Activated CD8-positive, alpha-beta memory T cell treated with anti-CD3 and anti-CD28 coated beads, Interleukin-2, amount 10 ng/mL, durations not matched to agents 7 days and 5 days (primary cell): ENCODE measurements around the gene PRRX2. TPM values are rescaled to one million over a fixed set of nuclear protein-coding genes. Genes with fewer than 3 reads are reported as not detected.

Source experiments
- ATAC-seq: fragments of 150-1000 bp; cut with Tn5 transposase; one replicate; pipeline ENCODE4 v1.10.0; 2021; ENCODE audit warnings: moderate library complexity
- CTCF ChIA-PET: fragments of 350-600 bp; sonication (Branson Sonifier 250); formaldehyde crosslinking; loops from one replicate; lab custom pipeline; 2021; ENCODE audit warnings: antibody characterized with exemption; lab: Charles Lee
- DNase-seq: peaks from one replicate; pipeline ENCODE4 v3.0.0-alpha.2; 2020
- H3K27ac Mint-ChIP-seq: one replicate; pipeline ENCODE4 v1.8.0; 2021; ENCODE audit warnings: mild to moderate bottlenecking, mixed read lengths
- H3K27me3 Mint-ChIP-seq: one replicate; pipeline ENCODE4 v1.8.0; 2021; ENCODE audit warnings: mixed read lengths
- H3K36me3 Mint-ChIP-seq: one replicate; pipeline ENCODE4 v1.8.0; 2021; ENCODE audit warnings: mild to moderate bottlenecking, mixed read lengths
- H3K4me1 Mint-ChIP-seq: one replicate; pipeline ENCODE4 v1.8.0; 2021; ENCODE audit warnings: mixed read lengths
- H3K4me3 Mint-ChIP-seq: one replicate; pipeline ENCODE4 v1.8.0; 2021; ENCODE audit warnings: mild to moderate bottlenecking, moderate library complexity, mixed read lengths
- H3K9me3 Mint-ChIP-seq: one replicate; pipeline ENCODE4 v1.8.0; 2022; ENCODE audit warnings: low read depth, mixed read lengths
- total RNA-seq, 2 experiments: library from RNA; stranded (reverse); gene quantifications; one replicate each; pipeline ENCODE4 v1.2.3, GENCODE V29; 2021

PRRX2 gene
- total RNA-seq, 2 experiments from 2014 or later = 0.28 TPM; not detected in 1

GRCh38 chr9:129640086-129640870, 25.2 kb upstream of the PRRX2 start:
- peaks cover 11% of the 10 kb centered on the region for H3K36me3 Mint-ChIP-seq
- H3K4me3 Mint-ChIP-seq = peak overlapping the region; percentile 83
- ATAC-seq (no peak), DNase-seq (no peak)
- peaks cover 21% of the 10 kb centered on the region for H3K4me1 Mint-ChIP-seq
- H3K27ac Mint-ChIP-seq = peak overlapping the region; percentile 3
- no peaks in the 10 kb centered on the region for H3K9me3 Mint-ChIP-seq
- H3K27me3 Mint-ChIP-seq = no peaks in the 10 kb centered on the region
- CTCF ChIA-PET = interaction anchor here (1.0 to 5.3 kb wide), 8 partner anchors 11 to 508 kb away, joined by 3 to 48 read pairs (median 5); partner anchors contain the start of gene NTMT1

- Mint-ChIP-seq H3K27ac (peak overlapping the region; percentile 80), H3K9me3 (no peaks in the 10 kb centered on the region), H3K27me3 (no peaks in the 10 kb centered on the region), H3K36me3 (peaks cover 10% of the 10 kb centered on the region), H3K4me3 (peak overlapping the region; percentile 83), H3K4me1 (peaks cover 21% of the 10 kb centered on the region)
- CTCF ChIA-PET = interaction anchor here (1.0 to 5.3 kb wide), 6 partner anchors 11 to 467 kb away, joined by 3 to 48 read pairs (median 6); partner anchors contain the start of gene NTMT1
- ATAC-seq (peak; percentile 47), DNase-seq (peak; percentile 50)
These were observed 24.3 kb upstream of the PRRX2 start for GRCh38 chr9:129640871-129641749.

DNA sequence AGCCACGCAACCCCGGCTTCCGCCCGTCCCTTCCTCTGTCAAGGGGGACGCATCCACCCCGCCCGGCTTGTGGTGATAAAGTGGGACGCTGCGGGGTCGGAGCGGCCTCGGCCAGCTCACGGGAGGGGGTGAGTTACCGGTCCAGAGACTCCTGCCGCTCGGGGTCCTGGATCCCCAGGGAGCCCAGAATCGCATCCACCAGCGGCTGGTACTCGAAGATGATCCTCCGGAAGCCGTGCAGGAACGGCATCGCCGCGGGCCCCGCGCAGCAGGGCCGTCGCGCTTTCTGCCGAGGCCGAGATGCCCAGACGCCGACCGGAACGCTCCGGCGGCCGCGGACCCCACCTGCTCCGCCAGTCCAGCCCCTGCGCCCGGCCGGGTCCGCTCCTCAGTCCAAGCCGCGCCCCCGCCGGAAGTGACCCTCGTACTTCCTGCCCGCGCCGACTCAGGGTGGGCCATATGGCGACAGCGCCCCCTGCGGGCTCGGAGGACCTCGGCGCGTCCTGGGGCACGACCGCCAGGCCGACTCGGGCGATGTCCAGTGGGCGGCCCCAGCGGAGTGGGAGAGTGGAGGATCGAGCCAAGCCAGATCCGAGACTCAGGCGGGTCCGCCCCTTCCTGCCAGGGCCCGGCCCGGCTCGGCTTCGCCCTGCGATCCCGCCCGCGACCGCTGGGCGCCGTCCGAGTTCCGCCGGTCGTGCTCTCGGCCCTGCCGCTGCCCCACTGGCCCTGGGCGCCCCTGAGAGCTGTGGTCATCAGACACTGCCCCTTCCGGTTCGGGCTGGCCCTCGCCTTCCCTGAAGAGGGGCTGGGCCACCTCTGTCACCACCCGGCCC, 23.5 kb upstream of the PRRX2 start, which contains the start of gene ASB6:
ASB6 (minus strand) TSS at position 402 of the 836 bp plus-strand sequence; CDS start at position 250, 152 bp downstream.
- H3K36me3 Mint-ChIP-seq = peaks cover 10% of the 10 kb centered on the region
- no peaks in the 10 kb centered on the region for H3K9me3 Mint-ChIP-seq
- DNase-seq (peak; percentile 95), ATAC-seq (peak; percentile 94)
- CTCF ChIA-PET = interaction anchor here (0.7 to 5.3 kb wide), 15 partner anchors 9 to 510 kb away, joined by 3 to 48 read pairs (median 4); partner anchors contain the start of gene NTMT1
- H3K4me1 Mint-ChIP-seq = peaks cover 21% of the 10 kb centered on the region
- peak within 1 kb of the TSS; percentile 83 for H3K27ac Mint-ChIP-seq
- no peaks in the 10 kb centered on the region for H3K27me3 Mint-ChIP-seq
- peak within 1 kb of the TSS; percentile 83 for H3K4me3 Mint-ChIP-seq

GRCh38 chr9:129643706-129644105, 21.7 kb upstream of the PRRX2 start:
- H3K36me3 Mint-ChIP-seq = no peaks in the 10 kb centered on the region
- H3K4me3 Mint-ChIP-seq = no peak overlapping the region
- DNase-seq = no peak
- H3K9me3 Mint-ChIP-seq = no peaks in the 10 kb centered on the region
- no peak overlapping the region for H3K27ac Mint-ChIP-seq
- no peaks in the 10 kb centered on the region for H3K27me3 Mint-ChIP-seq
- ATAC-seq = no peak
- H3K4me1 Mint-ChIP-seq = peaks cover 19% of the 10 kb centered on the region
- CTCF ChIA-PET = interaction anchor here (0.8 to 5.3 kb wide), 9 partner anchors 18 to 512 kb away, joined by 3 to 48 read pairs (median 3); partner anchors contain the start of gene NTMT1

DNA sequence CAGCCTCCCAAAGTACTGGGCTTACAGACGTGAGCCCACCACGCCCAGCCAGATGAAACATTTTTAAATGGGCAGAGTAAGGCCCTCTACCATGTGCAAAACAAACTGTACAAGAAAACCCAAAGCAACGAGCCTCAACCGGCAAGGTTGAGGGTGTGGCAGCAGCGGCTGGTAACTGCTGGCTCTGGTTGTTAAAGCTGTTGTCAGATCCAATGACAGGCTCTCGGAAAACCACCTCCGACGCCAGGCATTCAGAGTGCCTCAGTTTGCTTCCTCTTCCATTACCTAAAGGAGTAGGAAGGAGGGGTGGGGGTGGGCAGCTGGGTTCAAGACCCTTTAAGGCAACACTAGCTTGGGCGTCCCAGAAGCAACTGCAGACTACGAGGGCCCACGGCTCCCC, 21.1 kb upstream of the PRRX2 start:
- Mint-ChIP-seq H3K27me3 (no peaks in the 10 kb centered on the region), H3K4me1 (peaks cover 19% of the 10 kb centered on the region), H3K27ac (no peak overlapping the region), H3K4me3 (no peak overlapping the region), H3K9me3 (no peaks in the 10 kb centered on the region), H3K36me3 (no peaks in the 10 kb centered on the region)
- ATAC-seq (no peak), DNase-seq (no peak)
- CTCF ChIA-PET = interaction anchor here (2.1 to 3.4 kb wide), 2 partner anchors 82 to 94 kb away, joined by 12 to 13 read pairs; no protein-coding TSS in a partner anchor

DNA sequence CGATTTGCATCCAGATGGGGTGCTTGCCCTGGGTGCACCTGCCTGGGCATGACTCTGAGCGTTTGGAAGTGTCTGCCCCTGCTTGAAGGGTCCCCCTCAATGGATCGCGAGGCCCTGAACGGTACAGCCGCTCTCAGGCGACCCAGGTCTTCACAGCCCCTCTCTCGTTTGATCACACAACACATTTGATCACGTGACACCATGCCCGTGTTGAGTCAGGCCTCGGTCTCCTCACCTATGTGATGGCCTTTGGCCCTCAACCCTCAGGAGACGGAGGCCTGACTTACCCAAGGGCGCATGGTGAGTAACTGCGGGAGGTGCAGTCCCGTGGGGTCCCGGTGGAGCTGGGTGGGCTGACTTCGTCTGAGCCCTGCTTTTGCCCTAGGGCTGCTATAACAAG, 20.5 kb upstream of the PRRX2 start:
- CTCF ChIA-PET = interaction anchor here (3.4 kb wide), 1 partner anchor 93 kb away, joined by 12 read pairs; no protein-coding TSS in a partner anchor
- DNase-seq (no peak), ATAC-seq (no peak)
- Mint-ChIP-seq H3K9me3 (no peaks in the 10 kb centered on the region), H3K36me3 (no peaks in the 10 kb centered on the region), H3K27me3 (no peaks in the 10 kb centered on the region), H3K27ac (no peak overlapping the region), H3K4me1 (peaks cover 18% of the 10 kb centered on the region), H3K4me3 (no peak overlapping the region)

DNA sequence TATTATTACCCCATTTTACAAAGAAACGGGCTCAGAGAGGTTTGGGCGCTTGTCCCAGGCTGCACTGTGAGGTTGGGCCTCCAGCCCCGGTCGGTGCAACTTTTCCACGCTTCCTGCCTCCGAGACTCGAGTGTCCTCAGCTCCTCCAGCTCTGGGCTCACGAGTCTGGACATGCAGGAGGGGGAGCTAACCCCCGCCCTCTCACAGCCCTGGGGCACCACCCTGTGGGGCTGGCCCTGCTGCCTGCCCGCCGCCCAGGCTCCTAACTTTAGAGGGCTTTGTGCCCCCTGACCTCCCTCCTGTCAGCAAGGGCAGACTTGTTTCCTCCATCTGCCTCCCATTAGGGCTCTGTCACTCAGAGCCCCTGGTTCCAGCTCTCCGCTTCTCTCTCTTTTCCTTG, 19.2 kb upstream of the PRRX2 start:
- CTCF ChIA-PET = interaction anchor here (0.9 to 1.0 kb wide), 2 partner anchors 16 to 91 kb away, joined by 3 read pairs; no protein-coding TSS in a partner anchor
- Mint-ChIP-seq H3K4me1 (peaks cover 7% of the 10 kb centered on the region), H3K36me3 (no peaks in the 10 kb centered on the region), H3K9me3 (no peaks in the 10 kb centered on the region), H3K27me3 (no peaks in the 10 kb centered on the region), H3K4me3 (no peak overlapping the region), H3K27ac (no peak overlapping the region)
- DNase-seq (no peak), ATAC-seq (no peak)

GRCh38 chr9:129646654-129647053, 18.8 kb upstream of the PRRX2 start:
- Mint-ChIP-seq H3K27ac (no peak overlapping the region), H3K36me3 (no peaks in the 10 kb centered on the region), H3K4me3 (no peak overlapping the region), H3K27me3 (no peaks in the 10 kb centered on the region), H3K4me1 (peaks cover 5% of the 10 kb centered on the region), H3K9me3 (no peaks in the 10 kb centered on the region)
- ATAC-seq = no peak
- no peak for DNase-seq
- CTCF ChIA-PET = interaction anchor here (0.9 to 1.0 kb wide), 2 partner anchors 16 to 91 kb away, joined by 3 read pairs; no protein-coding TSS in a partner anchor

GRCh38 chr9:129647635-129648034, 17.8 kb upstream of the PRRX2 start:
- CTCF ChIA-PET = no interaction called here
- Mint-ChIP-seq H3K4me1 (peaks cover 2% of the 10 kb centered on the region), H3K27ac (no peak overlapping the region), H3K9me3 (no peaks in the 10 kb centered on the region), H3K36me3 (no peaks in the 10 kb centered on the region), H3K27me3 (no peaks in the 10 kb centered on the region), H3K4me3 (no peak overlapping the region)
- ATAC-seq = no peak
- DNase-seq = no peak

- H3K4me3 Mint-ChIP-seq = no peak overlapping the region
- no peak for DNase-seq
- H3K4me1 Mint-ChIP-seq = peaks cover 2% of the 10 kb centered on the region
- CTCF ChIA-PET = no interaction called here
- no peak for ATAC-seq
- no peak overlapping the region for H3K27ac Mint-ChIP-seq
- H3K27me3 Mint-ChIP-seq = no peaks in the 10 kb centered on the region
- no peaks in the 10 kb centered on the region for H3K9me3 Mint-ChIP-seq
- no peaks in the 10 kb centered on the region for H3K36me3 Mint-ChIP-seq
These were observed 17.2 kb upstream of the PRRX2 start for GRCh38 chr9:129648092-129648763.

- Mint-ChIP-seq H3K27ac (no peak overlapping the region), H3K4me1 (peaks cover 2% of the 10 kb centered on the region), H3K9me3 (no peaks in the 10 kb centered on the region), H3K36me3 (no peaks in the 10 kb centered on the region), H3K27me3 (peaks cover 2% of the 10 kb centered on the region), H3K4me3 (no peak overlapping the region)
- no peak for ATAC-seq
- CTCF ChIA-PET = no interaction called here
- DNase-seq = no peak
These were observed 16.7 kb upstream of the PRRX2 start for GRCh38 chr9:129648764-129649115.
